NT2/D1 (cell line): ENCODE results near the gene PTPRG.

Source experiments
- DNase-seq: peaks from one replicate; pipeline ENCODE4 v3.0.0-alpha.2; 2011; ENCODE audit warnings: low read depth, low spot score
- H3K27me3 ChIP-seq: 2 replicates; pipeline ENCODE4 v1.6.0; 2011; ENCODE audit warnings: mild to moderate bottlenecking; ENCODE audit not compliant: insufficient read length, insufficient read depth
- H3K36me3 ChIP-seq: 2 replicates; pipeline ENCODE4 v1.6.1; 2011; ENCODE audit warnings: mild to moderate bottlenecking, low read length, mixed read lengths; ENCODE audit not compliant: insufficient read depth, insufficient read length
- H3K4me1 ChIP-seq: 2 replicates; pipeline ENCODE4 v1.5.1; 2011; ENCODE audit not compliant: insufficient read depth, insufficient read length
- H3K4me3 ChIP-seq: 2 replicates; pipeline ENCODE4 v1.5.1; 2011; ENCODE audit warnings: low read depth; ENCODE audit not compliant: insufficient read length
- H3K9ac ChIP-seq: 2 replicates; pipeline ENCODE4 v1.6.0; 2011; ENCODE audit warnings: low read depth; ENCODE audit not compliant: insufficient read length
- H3K9me3 ChIP-seq: 2 replicates; pipeline ENCODE4 v1.5.1; 2011; ENCODE audit warnings: mild to moderate bottlenecking, low read length; ENCODE audit not compliant: insufficient read depth
- SUZ12 ChIP-seq: IDR thresholded peaks from 2 replicates; pipeline ENCODE4 v1.6.1; 2011; ENCODE audit not compliant: insufficient read length, insufficient read depth; ENCODE audit errors: extremely low read depth
- YY1 ChIP-seq: IDR thresholded peaks from 2 replicates; pipeline ENCODE4 v1.6.1; 2011; ENCODE audit not compliant: insufficient read length, insufficient read depth
- ZNF274 ChIP-seq: IDR thresholded peaks from 2 replicates; pipeline ENCODE4 v1.6.1; 2011; ENCODE audit warnings: mild to moderate bottlenecking, low read depth, low read length

PTPRG gene

DNA sequence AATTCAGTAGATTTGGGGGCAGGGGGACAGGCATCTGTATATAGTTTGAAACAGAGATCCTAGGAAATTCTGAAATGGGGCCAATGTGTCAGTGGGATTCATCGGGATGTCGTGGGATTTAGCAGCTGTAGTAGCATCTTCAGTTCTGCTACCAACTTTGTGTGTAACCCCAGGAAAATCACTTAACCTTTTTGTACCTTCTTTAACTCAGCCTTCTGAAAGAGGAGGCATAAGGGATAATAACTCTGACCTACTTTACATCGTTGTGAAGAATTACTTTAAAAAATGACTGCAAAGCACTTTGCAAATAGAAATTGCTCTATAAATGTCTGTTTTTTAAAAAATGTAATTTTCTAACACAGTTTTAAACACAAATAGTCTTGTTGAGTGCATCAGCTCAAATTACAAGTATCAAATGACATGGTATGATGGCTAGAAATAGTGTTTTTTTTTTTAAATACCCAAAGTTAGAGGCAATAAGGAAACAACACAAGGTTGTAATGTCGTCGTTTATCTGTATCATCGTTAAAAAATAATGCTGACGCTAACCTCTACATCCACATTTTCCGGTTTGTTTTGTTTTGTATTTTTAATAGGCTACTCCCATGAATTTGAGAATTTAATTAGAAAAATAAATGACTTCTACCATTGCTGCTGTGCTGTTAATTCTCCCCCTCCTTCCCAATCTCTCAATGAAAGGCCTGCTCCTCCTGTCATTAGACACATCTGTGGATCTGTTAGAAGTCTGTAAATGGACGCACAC lies 338.5 kb downstream of the PTPRG start:
- no peaks in the 10 kb centered on the region for H3K9me3 ChIP-seq
- no peak overlapping the region for H3K9ac ChIP-seq
- H3K4me3 ChIP-seq, result no peak overlapping the region
- H3K36me3 ChIP-seq, result no peaks in the 10 kb centered on the region
- H3K4me1 ChIP-seq, result no peaks in the 10 kb centered on the region
- TF ChIP-seq YY1, result no peak
- H3K27me3 ChIP-seq, result no peaks in the 10 kb centered on the region
- DNase-seq, result no peak

- no peaks in the 10 kb centered on the region for H3K27me3 ChIP-seq
- DNase-seq, result no peak
- H3K4me3 ChIP-seq, result no peak overlapping the region
- H3K4me1 ChIP-seq, result no peaks in the 10 kb centered on the region
- TF ChIP-seq ZNF274, result no peak
- no peak for TF ChIP-seq SUZ12
- TF ChIP-seq YY1, result no peak
- no peaks in the 10 kb centered on the region for H3K36me3 ChIP-seq
- no peak overlapping the region for H3K9ac ChIP-seq
- H3K9me3 ChIP-seq, result no peaks in the 10 kb centered on the region
Measured at GRCh38 chr3:61901496-61901895, 340.1 kb downstream of the PTPRG start.

- no peaks in the 10 kb centered on the region for H3K4me1 ChIP-seq
- DNase-seq, result no peak
Measured at GRCh38 chr3:61901986-61902385, 340.6 kb downstream of the PTPRG start.

GRCh38 chr3:61903074-61903473 lies 341.7 kb downstream of the PTPRG start:
- Histone ChIP-seq H3K36me3 (no peaks in the 10 kb centered on the region), H3K27me3 (no peaks in the 10 kb centered on the region), H3K4me3 (no peak overlapping the region), H3K9me3 (no peaks in the 10 kb centered on the region), H3K9ac (no peak overlapping the region), H3K4me1 (no peaks in the 10 kb centered on the region)
- TF ChIP-seq ZNF274 (no peak), YY1 (no peak), SUZ12 (no peak)
- DNase-seq, result no peak

More at GRCh38 chr3:61901986-61902385, 340.6 kb downstream of the PTPRG start:
- no peaks in the 10 kb centered on the region for H3K27me3 ChIP-seq
- H3K9ac ChIP-seq, result no peak overlapping the region
- H3K4me3 ChIP-seq, result no peak overlapping the region
- no peak for TF ChIP-seq YY1
- TF ChIP-seq SUZ12, result no peak
- no peak for TF ChIP-seq ZNF274
- no peaks in the 10 kb centered on the region for H3K9me3 ChIP-seq
- no peaks in the 10 kb centered on the region for H3K36me3 ChIP-seq

DNA sequence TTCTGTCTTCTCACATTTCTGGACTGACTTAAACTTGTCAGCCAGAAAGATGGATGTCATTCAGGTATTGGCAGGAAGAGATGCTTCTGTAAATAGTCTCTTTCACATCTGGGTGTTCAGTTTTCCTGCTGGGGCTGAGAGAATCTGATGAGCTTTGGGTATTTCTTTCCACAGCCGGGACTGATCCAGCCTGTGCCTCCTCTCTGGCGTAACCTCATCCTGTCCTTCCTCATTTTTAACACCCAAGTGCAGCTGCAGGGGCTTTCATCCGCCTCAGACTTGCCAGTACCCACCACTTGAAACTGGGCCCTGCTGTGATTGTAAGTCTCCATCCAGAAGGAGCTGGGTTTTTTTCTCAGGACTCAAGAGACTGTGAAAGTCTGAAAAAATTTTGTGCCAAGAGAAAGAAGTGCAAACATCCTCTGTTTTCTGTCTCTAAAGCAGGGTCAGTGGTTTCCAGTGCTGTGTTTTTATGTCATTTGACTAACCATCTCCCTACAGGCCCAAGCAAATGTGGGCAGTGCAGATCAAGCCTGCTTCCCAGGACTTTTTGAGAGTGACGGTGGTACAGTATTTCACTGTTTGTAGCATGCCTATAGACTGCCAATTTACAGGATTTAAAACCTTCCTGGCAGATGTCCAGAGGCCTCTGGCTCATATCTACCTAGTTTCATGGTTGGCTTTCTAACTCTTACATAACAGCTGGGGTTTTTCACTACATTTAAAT lies 342.7 kb downstream of the PTPRG start:
- no peak overlapping the region for H3K4me3 ChIP-seq
- no peak for DNase-seq
- no peaks in the 10 kb centered on the region for H3K27me3 ChIP-seq
- H3K4me1 ChIP-seq, result no peaks in the 10 kb centered on the region
- no peaks in the 10 kb centered on the region for H3K9me3 ChIP-seq
- H3K36me3 ChIP-seq, result no peaks in the 10 kb centered on the region
- H3K9ac ChIP-seq, result no peak overlapping the region
- TF ChIP-seq ZNF274, result no peak
- TF ChIP-seq SUZ12, result no peak
- TF ChIP-seq YY1, result no peak

DNA sequence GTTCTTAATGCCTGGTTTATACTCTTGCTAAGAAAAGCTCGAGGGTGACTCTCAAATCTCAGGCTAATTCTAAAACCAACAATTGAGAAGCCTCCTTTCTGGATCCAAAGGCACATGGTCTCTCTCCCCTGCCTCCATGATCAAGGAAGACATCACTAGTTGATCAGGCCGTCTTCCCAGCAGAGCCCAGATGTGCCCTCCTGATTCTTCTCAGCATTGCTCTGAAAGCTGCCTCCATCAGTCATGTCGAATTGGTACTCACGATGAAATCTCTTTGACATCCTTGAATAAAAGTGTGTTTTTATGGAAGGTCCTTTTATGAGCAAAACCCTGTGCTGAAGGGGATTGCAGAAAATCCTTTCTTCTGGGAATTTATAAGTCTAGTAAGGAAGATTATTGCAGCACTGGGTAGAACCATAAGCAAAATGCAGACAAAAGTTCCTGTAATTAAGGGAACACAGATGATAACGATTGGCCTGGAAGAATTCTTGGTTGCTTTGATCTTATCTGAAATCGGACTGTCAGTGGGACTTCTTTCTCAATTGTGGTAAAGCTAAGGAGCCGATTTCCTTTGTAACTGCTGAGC lies 345.9 kb downstream of the PTPRG start:
- no peaks in the 10 kb centered on the region for H3K9me3 ChIP-seq
- no peak for TF ChIP-seq ZNF274
- no peak for TF ChIP-seq YY1
- no peak for TF ChIP-seq SUZ12
- no peak overlapping the region for H3K4me3 ChIP-seq
- H3K36me3 ChIP-seq, result no peaks in the 10 kb centered on the region
- no peaks in the 10 kb centered on the region for H3K27me3 ChIP-seq
- H3K4me1 ChIP-seq, result no peaks in the 10 kb centered on the region
- H3K9ac ChIP-seq, result no peak overlapping the region
- no peak for DNase-seq

GRCh38 chr3:61908382-61908781 lies 347.0 kb downstream of the PTPRG start:
- no peaks in the 10 kb centered on the region for H3K27me3 ChIP-seq
- DNase-seq, result no peak
- H3K4me3 ChIP-seq, result no peak overlapping the region
- H3K9me3 ChIP-seq, result no peaks in the 10 kb centered on the region
- TF ChIP-seq ZNF274 (no peak), SUZ12 (no peak), YY1 (no peak)
- H3K9ac ChIP-seq, result no peak overlapping the region
- H3K4me1 ChIP-seq, result no peaks in the 10 kb centered on the region
- H3K36me3 ChIP-seq, result no peaks in the 10 kb centered on the region
